ENCODE measurements around the gene MAP2K7. TPM values are rescaled to one million over a fixed set of nuclear protein-coding genes. Genes with fewer than 3 reads are reported as not detected.

Gene MAP2K7
- total RNA-seq, 1 experiment from 2014 or later, result 39.4 TPM

DNA sequence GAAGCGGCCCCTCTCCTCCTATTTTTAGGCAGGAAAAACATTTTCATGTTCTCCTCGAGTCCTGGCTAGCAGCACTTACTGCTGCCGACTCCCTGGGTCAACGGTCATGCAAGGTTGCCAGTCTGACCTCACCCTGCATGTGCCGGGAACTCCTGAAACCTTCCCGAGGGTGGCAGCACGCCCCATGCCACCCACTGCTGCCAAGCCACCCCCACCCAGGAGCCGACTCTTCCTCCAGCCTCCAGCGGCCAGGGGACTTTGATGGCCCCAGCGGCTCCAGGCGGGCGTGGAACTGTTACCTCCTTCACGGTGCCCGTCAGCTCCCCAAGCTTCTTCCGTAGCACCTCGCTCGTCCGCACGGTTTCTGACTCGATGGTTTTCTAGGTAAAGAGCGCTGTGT, 31.1 kb downstream of the MAP2K7 start:
- ATAC-seq (no peak), DNase-seq (ENCODE audit: low spot score) (no peak)
- Mint-ChIP-seq H3K9me3 (no peaks in the 10 kb centered on the region), H3K4me1 (no peaks in the 10 kb centered on the region), H3K27me3 (ENCODE audit: low read depth) (no peaks in the 10 kb centered on the region), H3K27ac (no peak overlapping the region), H3K4me3 (no peak overlapping the region), H3K36me3 (peaks cover 42% of the 10 kb centered on the region)
- ChIA-PET POLR2A (no interaction called here), CTCF (interaction anchor here (1.7 kb wide), 1 partner anchor 9 kb away, joined by 7 read pairs; the partner anchor contains the start of gene TIMM44)
- TF ChIP-seq ZNF671 (CRISPR knock-in tag; IDR thresholded peaks at IDR 0.05), result no peak
- TF ChIP-seq, protein P1, sequence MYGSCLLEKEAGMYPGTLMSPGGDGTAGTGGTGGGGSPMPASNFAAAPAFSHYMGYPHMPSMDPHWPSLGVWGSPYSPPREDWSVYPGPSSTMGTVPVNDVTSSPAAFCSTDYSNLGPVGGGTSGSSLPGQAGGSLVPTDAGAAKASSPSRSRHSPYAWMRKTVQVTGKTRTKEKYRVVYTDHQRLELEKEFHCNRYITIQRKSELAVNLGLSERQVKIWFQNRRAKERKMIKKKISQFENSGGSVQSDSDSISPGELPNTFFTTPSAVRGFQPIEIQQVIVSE (CRISPR knock-in tag; IDR thresholded peaks at IDR 0.05; ENCODE audit: borderline replicate concordance), result no peak
- TF ChIP-seq EMX1 (CRISPR knock-in tag; IDR thresholded peaks at IDR 0.05), result no peak
- TF ChIP-seq NR3C1 (CRISPR knock-in tag; conservative IDR thresholded peaks at IDR 0.05; ENCODE audit: low read depth), result no peak
- no peak for TF ChIP-seq ZNF263 (CRISPR knock-in tag; IDR thresholded peaks at IDR 0.05; ENCODE audit: low read depth)

DNA sequence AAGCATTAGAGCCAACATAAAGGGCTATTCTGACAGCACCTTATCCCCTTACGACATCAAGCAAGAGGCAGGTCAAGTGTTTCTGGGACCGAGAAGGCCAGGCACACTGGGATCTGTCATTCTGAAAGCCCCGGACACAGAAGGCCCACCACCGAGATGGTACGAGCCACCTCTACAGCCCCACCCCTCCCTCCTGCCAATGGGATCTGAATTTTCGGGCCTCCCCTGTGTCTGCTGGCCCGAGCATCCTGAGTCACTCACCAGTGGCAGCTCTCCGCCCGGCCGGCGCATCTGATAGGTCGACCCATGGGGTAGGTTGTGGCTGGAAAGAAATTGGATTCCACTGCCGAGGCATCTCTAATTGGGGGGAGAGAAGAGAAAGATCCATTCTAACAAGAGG, 37.2 kb downstream of the MAP2K7 start:
- Mint-ChIP-seq H3K9me3 (no peaks in the 10 kb centered on the region), H3K4me3 (no peak overlapping the region), H3K4me1 (peaks cover 8% of the 10 kb centered on the region; the same call in 1 of the 2 replicates), H3K27me3 (ENCODE audit: low read depth) (no peaks in the 10 kb centered on the region), H3K36me3 (peaks cover 34% of the 10 kb centered on the region), H3K27ac (no peak overlapping the region; the same call in 1 of the 2 replicates)
- ATAC-seq (no peak), DNase-seq (ENCODE audit: low spot score) (no peak)
- no peak for TF ChIP-seq NR2C2 (CRISPR knock-in tag; IDR thresholded peaks at IDR 0.05)
- no peak for TF ChIP-seq RORB (CRISPR knock-in tag; IDR thresholded peaks at IDR 0.05)
- TF ChIP-seq, protein P2, sequence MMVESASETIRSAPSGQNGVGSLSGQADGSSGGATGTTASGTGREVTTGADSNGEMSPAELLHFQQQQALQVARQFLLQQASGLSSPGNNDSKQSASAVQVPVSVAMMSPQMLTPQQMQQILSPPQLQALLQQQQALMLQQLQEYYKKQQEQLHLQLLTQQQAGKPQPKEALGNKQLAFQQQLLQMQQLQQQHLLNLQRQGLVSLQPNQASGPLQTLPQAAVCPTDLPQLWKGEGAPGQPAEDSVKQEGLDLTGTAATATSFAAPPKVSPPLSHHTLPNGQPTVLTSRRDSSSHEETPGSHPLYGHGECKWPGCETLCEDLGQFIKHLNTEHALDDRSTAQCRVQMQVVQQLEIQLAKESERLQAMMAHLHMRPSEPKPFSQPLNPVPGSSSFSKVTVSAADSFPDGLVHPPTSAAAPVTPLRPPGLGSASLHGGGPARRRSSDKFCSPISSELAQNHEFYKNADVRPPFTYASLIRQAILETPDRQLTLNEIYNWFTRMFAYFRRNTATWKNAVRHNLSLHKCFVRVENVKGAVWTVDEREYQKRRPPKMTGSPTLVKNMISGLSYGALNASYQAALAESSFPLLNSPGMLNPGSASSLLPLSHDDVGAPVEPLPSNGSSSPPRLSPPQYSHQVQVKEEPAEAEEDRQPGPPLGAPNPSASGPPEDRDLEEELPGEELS (CRISPR knock-in tag; IDR thresholded peaks at IDR 0.05), result no peak
- no peak for TF ChIP-seq GRHL2 (CRISPR knock-in tag; IDR thresholded peaks at IDR 0.05; ENCODE audit: insufficient replicate concordance, severe bottlenecking)
- TF ChIP-seq CBFB (CRISPR knock-in tag; IDR thresholded peaks at IDR 0.05; ENCODE audit: low read depth), result no peak
- TF ChIP-seq NR1H2 (CRISPR knock-in tag; IDR thresholded peaks at IDR 0.05), result no peak
- TF ChIP-seq RELA (CRISPR knock-in tag; IDR thresholded peaks at IDR 0.05; ENCODE audit: borderline replicate concordance), result no peak
- TF ChIP-seq, protein P3, sequence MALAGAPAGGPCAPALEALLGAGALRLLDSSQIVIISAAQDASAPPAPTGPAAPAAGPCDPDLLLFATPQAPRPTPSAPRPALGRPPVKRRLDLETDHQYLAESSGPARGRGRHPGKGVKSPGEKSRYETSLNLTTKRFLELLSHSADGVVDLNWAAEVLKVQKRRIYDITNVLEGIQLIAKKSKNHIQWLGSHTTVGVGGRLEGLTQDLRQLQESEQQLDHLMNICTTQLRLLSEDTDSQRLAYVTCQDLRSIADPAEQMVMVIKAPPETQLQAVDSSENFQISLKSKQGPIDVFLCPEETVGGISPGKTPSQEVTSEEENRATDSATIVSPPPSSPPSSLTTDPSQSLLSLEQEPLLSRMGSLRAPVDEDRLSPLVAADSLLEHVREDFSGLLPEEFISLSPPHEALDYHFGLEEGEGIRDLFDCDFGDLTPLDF (CRISPR knock-in tag; IDR thresholded peaks at IDR 0.05), result no peak
- CTCF ChIA-PET, result interaction anchor here (0.6 kb wide), 1 partner anchor 228 kb away, joined by 3 read pairs; no protein-coding TSS in a partner anchor
- POLR2A ChIA-PET, result no interaction called here

- Mint-ChIP-seq H3K4me1 (peaks cover 8% of the 10 kb centered on the region; the same call in 1 of the 2 replicates), H3K27ac (no peak overlapping the region; the same call in 1 of the 2 replicates), H3K27me3 (ENCODE audit: low read depth) (peaks cover 2% of the 10 kb centered on the region; the same call in 1 of the 2 replicates), H3K36me3 (peaks cover 24% of the 10 kb centered on the region), H3K9me3 (no peaks in the 10 kb centered on the region), H3K4me3 (peak overlapping the region; percentile 88)
- ChIA-PET POLR2A (no interaction called here), CTCF (interaction anchor here (4.1 to 4.5 kb wide), 2 partner anchors 13 to 22 kb away, joined by 31 to 39 read pairs; partner anchors contain the start of gene SNAPC2)
- no peak for ATAC-seq
- DNase-seq (ENCODE audit: low spot score), result no peak
- TF ChIP-seq ZNF423 (CRISPR knock-in tag; IDR thresholded peaks at IDR 0.05) (no peak), ZNF121 (CRISPR knock-in tag; IDR thresholded peaks at IDR 0.05) (peak; percentile 41; the same call in 1 of the 2 replicates)
- TF ChIP-seq, protein P4, sequence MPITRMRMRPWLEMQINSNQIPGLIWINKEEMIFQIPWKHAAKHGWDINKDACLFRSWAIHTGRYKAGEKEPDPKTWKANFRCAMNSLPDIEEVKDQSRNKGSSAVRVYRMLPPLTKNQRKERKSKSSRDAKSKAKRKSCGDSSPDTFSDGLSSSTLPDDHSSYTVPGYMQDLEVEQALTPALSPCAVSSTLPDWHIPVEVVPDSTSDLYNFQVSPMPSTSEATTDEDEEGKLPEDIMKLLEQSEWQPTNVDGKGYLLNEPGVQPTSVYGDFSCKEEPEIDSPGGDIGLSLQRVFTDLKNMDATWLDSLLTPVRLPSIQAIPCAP (CRISPR knock-in tag; IDR thresholded peaks at IDR 0.05), result no peak
Measured at GRCh38 chr19:7941895-7942596, 38.4 kb downstream of the MAP2K7 start.
